SKM-1 (cell line): Measurements from ENCODE around the gene BTD.
A peak's percentile ranks its signal among the peaks of the same experiment; 100 is the strongest.

Experiments used
- DNase-seq: peaks from one replicate; lab custom pipeline; 2025; ENCODE audit not compliant: unreplicated experiment; lab: John Stamatoyannopoulos, UW

The BTD gene

DNA sequence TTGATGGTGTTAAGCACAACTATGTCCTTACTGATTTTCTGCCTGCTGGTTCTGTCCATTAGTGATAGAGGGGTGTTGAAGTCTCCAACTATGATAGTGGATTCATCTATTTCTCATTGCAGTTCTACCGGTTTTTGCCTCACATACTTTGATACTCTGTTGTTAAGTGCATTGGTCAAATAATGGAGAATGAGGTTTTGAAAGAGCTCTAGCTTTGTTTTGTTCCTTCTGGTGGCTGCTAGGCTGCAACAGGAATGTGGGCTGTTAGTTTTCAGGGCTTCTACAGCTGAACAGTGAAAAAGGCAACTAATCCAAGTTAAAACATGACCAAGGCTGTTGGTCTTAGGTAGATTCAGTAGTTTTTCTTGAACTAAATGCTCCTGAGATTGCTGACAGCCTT, 62.6 kb downstream of the BTD start:
- DNase-seq = no peak

DNA sequence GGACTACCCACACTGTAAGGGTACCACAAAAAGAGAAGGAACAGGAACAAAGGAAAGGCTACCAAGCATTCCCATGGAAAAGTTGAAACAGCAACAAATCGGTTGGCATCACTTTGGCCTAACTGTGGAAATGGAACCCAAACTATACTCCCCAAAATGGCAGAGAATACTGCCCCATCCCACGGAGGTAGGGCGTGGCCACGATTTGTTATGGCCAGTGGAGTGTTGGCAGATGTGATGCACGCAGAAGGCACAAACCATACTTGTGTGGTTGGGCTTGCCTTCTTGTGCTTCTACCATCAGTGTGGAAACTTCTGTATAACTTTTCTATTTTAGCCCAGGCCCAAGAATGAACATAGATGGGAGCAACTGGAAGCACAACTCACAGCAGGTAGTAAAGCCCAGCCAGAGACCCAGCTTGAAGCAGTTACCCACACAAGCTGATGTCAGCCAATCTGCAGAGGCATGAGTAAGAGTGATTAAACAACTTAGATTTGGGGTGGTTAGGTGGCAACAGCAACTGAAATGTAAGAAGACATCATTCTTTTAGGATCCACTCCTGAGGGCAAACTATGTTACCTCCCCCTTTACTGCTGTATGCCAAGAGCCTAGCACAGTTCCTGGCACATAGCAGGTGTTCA, 64.1 kb downstream of the BTD start:
- DNase-seq = no peak

DNA sequence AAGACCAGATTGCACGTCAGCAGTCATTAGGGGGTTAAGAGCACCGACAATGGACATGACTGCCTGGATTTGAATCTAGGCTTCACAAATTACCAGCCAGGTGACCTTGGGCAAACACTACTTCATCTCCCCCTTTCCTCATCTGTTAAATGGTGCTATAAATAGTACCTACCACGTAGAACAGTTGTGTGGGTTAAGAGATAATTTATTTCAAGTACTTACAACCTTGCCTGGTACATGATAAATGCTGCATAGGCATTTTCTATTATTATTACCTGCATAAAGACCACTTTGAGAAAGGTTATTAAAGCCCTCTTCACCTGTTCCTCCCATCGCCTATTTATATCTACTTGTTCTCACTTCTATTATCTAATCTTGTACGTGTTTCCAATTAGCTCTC, 64.7 kb downstream of the BTD start:
- no peak for DNase-seq

DNA sequence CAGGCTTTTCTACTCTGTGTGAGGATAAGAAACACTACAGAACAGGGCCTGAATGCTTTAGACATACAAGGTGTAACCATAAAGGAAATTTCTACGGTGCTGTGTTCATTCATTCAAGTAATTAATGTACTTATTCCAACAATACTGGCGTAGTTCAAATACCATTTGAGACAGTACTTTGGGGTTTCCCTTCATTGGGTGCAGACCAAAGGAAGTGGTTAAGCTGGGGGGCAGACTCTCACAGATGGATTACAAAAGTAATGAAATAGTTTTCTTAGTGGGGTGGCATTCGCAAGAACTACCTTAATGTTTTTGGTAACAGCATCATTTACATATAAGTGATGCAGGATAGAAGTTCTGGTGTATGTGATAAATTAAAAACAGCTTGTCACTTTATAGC, 65.9 kb downstream of the BTD start:
- DNase-seq = no peak

DNA sequence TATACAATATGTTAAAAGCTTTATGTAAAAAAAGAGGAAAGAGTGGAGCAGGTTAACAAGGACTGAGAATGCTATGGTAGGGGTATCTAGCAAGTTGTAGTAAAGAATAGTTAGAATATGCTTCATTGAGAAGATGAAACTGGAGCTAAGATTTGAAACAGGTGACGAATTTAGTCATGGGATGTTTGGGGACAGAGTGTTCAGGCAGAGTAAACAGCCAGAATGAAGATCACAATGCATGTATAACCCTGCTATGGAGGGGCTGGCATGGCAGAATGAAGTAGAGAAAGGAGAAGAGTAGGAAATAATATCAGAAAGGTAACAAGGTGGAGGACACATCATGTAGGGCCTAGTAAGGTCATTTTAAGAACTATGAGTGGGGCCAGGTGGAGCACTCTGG, 72.0 kb downstream of the BTD start:
- no peak for DNase-seq

DNA sequence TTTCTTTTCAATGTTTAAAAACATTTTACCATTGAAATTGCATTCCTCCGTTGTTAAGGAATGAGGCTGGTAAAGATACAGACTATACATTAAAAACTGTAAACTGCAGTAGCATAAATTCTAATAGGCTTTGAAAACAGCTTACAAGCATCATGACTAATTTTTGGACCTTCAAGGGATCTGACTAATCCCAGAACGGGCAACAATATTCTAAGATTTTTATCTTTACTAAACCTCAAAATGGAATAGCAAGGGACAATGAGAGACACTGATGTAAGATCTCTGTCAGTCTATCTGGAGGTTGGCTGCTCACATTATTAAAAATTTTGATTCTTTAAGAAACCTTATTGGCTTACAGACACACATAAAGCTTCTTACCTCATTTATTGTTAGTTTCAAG, 74.7 kb downstream of the BTD start:
- no peak for DNase-seq

DNA sequence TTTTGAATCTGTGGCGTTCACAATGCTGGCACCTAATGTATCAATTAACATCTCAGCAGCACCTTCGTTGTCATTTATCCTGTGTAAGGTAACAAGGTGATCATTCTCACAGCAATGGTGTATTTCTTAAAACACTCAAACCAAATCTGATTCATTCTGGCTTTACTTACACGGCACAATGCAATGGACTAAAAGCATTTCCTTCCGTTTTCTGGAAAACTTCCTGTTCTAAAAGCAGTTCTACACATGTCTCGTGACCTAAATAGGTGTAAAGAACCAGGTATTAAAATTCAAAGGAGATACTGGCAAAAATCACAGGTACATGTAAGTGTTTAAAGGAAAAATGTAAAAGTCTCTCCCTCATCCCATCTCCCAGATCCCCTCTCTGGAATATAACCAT, 77.8 kb downstream of the BTD start:
- DNase-seq = no peak

DNA sequence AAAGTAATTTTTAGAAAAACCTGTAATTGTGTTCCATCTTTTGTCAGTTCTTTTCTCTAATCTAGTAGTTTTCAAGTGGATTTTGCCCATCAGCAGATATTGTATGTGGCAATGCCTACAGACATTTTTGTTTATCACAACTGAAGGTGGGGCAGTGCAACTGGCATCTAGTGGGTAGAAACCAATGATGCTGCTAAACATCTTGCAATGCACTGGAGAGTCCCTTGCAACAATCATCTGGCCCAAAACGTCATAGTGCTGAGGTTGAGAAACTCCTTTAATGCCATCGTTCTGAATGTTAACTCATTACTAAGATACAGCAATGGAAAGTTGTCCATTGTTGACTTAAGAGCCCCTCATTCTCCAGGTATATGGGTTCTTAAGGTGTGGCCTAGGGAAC, 80.1 kb downstream of the BTD start:
- DNase-seq = no peak

DNA sequence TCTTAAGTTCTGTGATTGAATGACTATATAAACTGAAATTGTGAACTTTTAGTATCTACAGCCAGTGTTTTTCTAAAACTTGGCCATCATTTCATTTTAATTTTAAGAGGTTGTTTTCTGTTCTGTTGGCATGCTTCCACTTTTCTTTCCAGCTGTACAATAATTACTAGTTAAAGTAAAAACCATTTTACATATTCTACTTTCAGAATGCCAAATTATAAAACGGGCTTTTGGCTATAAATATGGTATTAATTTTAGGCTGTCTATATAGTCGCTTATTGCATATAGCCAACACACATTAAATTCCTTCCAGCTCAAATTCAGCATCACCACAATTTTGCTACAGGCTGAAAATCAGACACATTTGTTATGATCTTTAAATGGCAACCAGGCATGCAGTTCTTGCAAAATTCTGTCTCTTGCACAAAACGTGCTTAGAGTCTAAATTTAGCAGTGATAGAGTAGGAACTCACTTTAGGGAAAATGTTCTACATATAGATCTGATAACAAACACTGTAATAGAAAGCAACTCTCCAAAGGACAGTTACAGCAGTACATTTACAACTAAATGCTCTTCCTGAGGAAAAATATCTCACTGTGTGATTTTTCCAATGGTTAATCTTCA, 81.1 kb downstream of the BTD start:
- peak; percentile 61 for DNase-seq

DNA sequence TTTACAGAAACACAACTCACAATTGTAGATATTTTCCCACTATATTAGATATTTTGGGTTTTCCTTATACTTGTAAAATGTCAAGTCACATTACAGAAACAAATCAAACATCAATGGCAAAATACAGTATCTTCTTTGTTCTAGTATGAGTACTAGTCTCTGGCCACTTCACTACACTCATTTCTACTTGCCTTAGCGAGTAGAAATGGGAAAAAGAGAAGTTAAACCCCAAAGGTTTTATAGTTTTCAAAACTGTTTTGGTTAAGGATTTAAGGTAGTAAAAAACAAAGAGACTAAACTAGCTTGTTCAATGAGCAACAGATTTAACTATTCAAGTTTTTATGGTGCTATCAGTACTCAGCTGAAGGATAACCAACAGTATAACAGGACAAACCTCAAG, 81.7 kb downstream of the BTD start:
- DNase-seq = no peak

DNA sequence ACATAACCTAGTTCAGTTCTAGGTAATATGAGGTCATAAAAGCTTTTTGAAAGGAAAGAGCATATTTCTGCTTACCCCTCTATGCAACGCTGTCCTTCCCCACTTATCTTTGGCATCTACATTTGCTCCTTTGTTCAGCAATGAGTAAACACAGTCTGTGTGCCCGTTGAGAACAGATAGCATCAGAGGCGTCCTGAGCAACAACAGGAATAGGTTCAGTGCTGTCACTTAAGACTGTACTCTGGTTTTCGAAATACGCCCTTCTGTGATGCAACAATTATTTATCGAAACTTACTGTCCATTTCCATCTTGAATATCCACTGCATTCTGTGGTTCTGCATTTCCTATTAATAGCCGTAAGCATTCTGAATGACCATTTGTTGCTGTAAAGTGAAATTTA, 84.4 kb downstream of the BTD start:
- no peak for DNase-seq

DNA sequence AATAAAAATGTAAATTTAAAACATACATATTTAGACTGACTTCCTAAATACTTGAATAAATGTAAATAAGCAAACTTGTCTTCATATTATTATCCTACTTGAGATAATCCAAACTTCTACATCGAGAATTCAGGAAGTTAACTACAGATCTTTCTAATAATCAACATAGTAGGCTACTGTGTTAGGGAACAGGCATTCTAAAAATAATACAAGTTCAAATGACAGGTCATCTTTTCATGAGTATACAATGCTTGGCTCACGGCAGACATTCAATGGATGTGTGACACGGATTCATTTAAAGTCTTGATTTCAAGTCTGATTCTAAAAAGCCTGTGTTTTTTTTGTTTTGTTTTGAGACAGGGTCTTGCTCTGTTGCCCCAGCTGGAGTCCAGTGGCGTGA, 88.7 kb downstream of the BTD start:
- no peak for DNase-seq

DNA sequence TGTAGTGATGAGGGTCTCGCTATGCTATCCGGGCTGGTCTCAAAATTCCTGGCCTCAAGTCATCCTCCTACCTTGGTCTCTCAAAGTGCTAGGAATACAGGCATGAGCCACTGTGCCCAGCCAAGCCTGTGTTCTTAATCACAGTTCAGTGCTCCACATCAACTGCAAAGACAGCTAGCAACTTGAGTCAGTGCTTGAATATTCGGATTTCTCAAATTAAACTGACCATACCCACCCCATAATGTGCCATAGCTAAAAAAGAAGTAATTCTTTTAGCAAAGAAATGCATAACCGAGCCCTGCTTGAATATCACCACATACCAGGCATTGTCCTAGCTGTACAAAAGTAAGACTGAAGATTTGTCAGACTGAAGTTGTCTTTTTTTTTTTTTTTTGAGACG, 89.2 kb downstream of the BTD start:
- no peak for DNase-seq

DNA sequence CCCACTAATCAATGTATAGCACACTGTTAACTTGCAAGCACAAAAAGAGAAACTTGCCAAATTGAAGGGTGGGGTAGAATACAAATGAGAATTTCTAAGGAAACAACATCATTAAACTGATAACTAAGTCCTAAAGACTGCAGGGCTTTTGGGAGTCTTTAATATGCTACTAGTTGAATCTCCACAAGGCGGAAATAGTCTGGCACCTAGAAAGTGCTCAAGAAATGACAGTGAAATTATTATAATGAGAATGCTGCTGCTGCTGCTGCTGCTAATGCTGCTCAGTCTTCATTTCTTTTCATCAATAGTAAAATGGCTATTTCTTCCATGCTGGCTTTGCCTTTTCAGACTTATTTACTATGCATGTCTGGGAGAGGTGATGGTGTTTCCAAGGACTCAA, 91.8 kb downstream of the BTD start:
- DNase-seq = no peak

DNA sequence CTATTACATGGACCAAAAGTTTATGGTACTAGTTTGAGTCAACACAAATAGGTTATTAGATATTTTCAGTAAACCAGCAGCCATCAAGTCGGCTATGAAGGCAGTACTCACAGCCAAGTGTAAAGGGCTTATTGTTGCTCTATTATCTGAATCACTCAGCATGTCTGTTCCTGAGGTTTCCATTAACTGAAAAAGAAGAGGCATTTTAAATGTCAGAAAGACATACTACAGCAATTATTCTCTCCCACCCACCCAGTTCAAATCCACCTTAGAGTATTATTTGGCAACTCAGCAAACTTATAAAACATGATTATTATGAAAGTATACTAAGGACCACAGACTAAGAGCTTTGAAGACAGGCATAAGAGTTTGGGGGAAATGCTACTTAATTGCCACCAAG, 93.1 kb downstream of the BTD start:
- no peak for DNase-seq
